H7 (cell line): ENCODE data around the gene CELA3A. TPM values are rescaled to one million over a fixed set of nuclear protein-coding genes. Genes with fewer than 3 reads are reported as not detected.

ENCODE experiments used
- total RNA-seq: library from RNA; depleted of rRNA; stranded (reverse); fragments of >200 nt; shearing (Covaris generic); gene quantifications from 2 replicates; pipeline ENCODE4 v1.2.3, GENCODE V29; 2014; rRNA removed

The CELA3A gene
- total RNA-seq, 1 experiment from 2014 or later, result not detected

Other genes with a start within 250 kb of the CELA3A start
- 37.1 and 62.3 TPM in 2 replicates for gene USP48, start 218.5 kb upstream of the CELA3A start, total RNA-seq
- 0.97 and 1.3 TPM in 2 replicates for gene LDLRAD2, start 189.4 kb upstream of the CELA3A start, total RNA-seq
- 43.5 and 49.2 TPM in 2 replicates for gene HSPG2, start 64.3 kb upstream of the CELA3A start, total RNA-seq
- gene CELA3B, start 24.6 kb upstream of the CELA3A start, total RNA-seq, result not detected in 2 replicates
- gene CDC42, start 51.1 kb downstream of the CELA3A start, total RNA-seq, result 448 and 499 TPM in 2 replicates
- gene WNT4, start 141.4 kb downstream of the CELA3A start, total RNA-seq, result 0.33 and 0.94 TPM in 2 replicates